ENCODE data around the gene ATXN7. TPM values are rescaled to one million over a fixed set of nuclear protein-coding genes. Genes with fewer than 3 reads are reported as not detected.

Gene ATXN7
- total RNA-seq, 1 donor from 2014 or later = 10.9 TPM

DNA sequence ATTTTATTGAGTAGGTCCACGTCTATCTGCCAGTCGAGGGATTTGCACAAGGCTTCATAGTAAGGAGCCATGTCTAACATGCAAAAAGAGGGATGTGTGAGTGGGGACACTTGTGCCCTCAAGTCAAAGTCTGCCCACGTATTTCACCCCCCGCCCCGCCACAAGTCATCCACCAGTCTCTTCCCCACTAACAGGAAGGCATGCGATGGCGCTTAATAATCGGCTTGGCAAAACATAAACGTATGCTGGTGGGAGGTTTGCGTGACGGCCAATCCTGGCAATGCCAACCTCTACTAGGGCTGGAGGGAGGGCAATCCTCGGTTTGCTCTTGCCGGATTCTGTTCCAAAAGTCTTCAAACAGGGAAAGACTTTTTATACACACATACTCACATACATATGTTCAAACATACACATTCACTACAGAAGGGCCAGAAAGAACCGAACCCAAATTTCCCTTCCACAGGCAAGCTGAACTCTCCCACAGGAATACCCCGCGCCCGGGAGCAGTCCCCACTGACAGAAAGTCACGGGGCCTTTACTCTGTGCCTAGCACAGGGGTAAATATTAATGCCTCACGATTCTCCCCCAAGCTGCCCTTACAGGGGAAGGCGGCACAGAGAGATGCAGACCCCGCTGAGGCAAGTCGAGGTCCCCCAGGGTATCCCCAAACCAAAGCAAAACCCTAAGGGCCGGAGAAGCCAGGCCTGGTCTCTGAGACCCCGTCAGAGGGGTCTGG lies 159.0 kb downstream of the ATXN7 start:
- DNase-seq = no peak

DNA sequence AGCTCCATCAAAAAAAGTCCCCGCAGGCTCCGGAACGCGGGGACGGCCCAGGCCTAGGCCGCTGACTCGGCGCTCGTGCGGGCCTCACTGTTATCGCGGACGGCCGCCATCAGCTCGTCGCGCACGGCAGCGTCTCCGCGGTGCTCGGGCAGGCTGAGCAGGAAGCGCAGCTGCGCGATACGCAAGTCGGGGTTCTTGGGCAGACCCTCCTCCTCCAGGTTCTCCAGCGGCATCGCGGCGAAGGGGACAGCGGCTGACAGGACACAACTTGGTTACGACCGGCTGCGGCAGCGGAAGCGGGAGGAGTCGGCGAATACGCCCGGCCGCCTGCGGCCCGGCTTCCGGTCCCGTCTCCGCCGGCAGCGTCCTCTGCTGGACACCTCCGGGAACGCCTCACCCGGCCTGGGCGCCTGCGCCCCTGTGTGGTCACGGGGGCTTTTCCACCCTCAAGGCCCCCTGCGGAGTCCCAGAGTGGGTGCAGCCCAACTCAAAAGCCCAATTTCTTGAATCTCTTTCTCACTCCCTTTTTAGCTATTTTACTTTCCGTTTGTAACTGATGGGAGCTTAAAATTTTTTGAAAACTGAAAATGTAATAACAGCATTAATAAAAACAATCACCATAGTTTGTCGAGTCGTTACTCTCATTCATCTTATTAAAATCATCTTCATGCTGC lies 159.7 kb downstream of the ATXN7 start, which contains the start of gene PSMD6:
Gene PSMD6, minus strand, starts transcription at position 308 of the 674 bp plus-strand sequence. Its CDS starts 75 bp downstream, at position 233.
- DNase-seq = peak; percentile 79

DNA sequence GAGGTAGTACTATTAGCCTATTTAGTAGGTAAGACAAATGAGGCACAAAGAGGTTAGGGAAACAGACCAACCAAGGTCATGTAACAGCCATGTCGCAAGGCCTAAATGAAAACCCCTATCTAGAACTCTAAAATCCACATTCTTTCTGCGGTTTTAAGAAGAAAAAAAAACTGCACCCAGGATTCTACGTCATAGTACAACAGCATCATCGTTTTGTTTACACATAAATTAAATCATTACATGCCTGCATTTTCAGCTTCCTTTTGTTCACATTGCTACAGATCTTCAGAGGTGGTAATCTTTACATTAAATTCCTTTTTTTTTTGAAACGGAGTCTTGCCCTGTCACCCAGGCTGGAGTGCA lies 160.2 kb downstream of the ATXN7 start:
- DNase-seq = no peak

DNA sequence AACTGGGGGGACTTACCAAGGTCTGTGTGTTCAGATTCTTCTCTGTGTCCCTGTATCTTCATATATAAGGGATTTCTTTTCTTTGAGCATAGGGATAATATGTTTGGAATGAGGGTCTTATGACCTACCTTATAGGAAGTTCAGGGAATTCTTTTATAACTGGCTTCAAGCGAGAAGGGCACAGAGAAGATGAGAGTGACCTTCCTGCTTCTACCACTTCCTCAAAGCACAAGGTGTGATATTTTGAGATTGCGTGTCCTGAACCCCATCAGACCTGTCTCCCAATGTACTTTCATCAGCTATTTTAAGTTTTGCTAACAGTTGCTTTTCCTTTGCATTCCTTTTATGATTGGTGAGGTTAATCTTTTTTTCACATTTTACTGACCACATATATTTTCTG lies 162.7 kb downstream of the ATXN7 start:
- no peak for DNase-seq

DNA sequence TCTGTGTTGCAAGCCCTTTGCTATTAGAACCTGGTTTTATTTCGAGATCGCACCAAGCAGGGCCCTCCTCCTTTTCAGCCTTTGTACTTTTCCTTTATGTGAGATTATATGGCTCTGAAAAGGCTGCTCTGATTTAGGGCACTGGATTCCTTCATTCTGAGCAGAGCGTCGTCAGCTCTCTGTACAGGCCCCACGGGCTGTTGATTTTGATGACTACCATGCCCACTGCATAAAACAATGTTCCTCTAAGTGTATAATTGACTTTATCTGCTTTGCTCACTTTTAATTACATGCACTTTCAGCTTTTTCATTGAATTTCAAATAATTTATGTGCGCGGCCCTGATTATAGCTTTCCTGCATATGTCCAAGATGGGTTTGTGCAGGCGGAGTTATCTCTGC lies 164.0 kb downstream of the ATXN7 start:
- DNase-seq = no peak

DNA sequence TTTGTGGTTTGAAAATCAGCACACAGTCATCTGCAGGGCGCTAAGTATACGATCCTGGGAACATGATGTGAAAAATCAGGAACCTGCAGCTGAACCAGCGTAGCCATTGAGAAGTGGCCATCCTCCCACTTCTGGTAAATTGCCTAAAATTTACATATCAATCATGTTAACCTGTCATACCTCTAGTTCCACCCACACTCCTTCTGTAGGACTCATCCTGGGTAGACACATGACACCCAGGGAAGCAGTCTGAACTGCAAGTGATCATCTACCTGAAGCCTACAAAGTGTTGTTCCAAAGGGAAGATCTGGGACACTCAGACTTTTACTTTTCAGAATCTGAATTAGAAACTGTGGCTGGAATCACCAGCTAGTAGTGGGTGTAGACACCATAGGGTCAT lies 165.1 kb downstream of the ATXN7 start:
- DNase-seq = no peak

DNA sequence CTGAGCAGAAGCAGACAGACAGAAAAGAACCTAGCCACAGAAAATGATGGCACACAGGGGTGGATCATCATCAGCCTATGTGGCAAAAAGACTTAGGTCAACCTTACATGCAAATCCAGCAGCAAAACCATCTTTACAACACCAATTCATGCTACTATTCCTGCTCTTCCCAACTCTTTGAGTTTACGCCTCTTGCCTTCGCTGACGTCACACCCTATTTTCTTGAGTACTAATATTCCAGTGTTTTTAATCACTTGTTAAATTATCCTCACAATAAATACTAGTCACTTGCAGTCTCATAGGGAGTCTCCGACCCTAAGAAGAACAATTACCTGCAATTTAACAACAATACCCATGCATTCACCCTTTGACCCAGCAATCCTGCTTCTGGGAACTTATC lies 165.6 kb downstream of the ATXN7 start:
- DNase-seq = no peak

DNA sequence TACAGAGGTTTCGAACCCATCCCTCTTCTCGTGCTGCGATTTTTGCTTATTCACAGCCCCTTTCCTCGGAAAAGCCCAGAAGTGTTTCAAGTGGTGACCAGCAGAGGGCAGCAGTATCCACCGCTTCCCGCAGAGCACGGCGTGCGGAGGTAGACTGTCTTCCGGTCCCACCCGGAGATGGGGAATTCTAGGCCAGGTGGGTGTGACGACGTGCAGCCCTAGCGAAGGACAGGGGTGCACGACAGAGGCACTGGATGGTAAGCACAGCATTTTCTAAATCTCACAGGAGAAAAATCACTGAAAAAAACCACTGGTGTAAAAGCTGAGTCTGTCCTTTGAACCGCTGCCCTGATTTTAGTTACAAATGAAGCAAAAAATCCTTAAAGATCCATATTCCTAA lies 167.1 kb downstream of the ATXN7 start:
- peak; percentile 49 for DNase-seq

DNA sequence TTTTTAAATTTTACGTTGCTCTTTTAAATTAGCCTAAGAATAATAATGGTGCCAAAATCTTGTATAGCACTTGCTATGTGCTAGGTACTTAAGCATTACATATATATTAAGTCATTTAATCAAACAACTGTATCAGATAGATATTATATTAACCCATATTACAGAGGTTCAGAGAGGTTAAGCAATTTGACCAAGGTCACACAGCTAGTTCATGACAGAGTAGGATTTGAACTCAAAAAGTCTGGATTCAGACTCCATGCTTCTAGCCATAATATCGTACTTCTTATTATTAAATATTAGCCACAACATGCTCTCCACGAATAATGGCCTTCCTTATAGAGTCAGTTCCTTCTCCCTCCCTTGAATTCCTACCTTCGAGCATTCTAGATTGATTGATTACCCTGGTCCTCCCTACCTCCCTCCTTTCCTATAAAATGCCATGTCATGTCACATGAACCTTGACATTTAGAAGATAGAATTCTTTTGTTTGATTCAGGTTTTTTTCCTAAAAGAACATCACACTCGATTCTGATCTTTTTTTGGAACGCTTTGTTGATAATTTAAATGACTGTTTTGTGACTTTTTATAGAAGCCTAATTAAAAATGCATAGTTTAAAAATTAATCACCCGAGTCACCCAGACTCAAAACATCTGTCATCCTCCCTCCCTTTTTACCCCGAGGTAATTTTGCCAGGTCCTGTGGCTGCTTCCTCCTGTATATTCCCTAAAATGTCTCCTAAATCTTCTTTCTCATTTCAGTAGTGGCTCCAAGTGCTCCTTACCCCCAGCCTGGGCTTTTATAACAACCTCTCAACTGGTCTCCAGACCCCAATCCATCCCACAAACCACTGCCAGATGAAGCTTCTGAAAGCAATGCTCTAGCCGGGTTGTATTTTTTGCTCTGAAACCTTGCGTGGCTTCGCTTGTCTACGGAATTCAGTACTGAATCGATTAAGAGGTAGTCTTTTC lies 168.2 kb downstream of the ATXN7 start:
- no peak for DNase-seq

DNA sequence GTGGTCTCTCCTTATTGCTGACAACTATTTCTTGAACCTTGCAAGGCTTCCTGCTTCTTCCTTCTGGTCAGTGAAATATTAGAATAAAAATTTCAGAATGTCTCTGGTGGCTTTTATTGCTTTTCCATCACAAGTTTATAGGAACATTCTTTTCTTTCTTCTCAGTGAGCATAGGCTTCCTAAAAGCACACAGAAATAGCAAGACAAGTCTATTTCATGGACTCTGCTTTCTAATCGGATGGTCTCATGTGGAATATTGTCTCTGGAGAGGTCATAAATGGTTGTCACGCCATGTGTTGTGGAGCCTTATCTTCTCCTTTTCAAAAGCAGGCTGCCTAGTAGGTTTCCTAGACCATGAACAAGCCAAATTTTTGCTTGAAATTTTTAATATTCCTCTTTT lies 169.4 kb downstream of the ATXN7 start:
- no peak for DNase-seq

DNA sequence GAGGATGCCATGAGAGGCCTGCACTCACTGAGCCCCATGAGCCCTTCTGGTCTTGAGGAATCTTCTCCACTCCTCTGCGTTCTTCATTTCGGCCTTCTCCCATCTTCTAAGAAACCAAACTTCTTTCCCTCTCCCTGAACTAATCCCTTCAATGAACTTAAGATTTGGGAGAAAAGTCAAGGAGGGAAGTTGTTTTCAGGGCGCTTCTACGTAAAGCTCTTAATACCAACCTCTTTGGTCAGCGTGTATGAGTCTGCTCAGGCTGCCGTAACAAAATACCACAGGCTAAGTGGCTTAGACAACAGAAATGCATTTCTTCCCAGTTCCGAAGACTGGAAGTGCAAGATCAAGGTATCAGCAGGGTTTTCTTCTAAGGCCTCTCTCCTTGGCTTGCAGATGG lies 173.4 kb downstream of the ATXN7 start:
- no peak for DNase-seq

DNA sequence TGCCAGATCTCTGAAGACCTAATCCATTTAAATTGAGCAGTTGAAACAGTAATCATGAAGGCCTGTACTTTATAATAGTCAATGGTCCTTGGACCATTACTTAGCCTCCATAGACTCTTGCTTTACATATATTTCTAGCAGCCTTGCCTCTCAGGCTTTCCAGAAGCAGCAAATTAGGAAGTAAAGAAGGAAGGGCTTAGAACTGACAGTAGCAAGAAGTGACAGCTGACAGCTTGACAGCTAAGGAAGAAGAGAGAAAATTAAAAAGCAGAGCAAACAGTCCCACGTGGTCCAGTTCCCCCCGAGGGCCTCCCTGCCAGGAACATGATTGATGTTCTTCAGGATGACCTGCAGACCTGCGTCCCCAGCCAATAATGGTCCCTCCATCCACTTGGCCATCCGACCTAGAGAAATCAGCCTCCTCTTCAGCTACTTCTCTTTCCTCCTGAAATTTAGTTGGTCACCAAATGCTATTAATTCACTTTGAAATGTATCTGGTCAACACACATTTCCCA lies 174.6 kb downstream of the ATXN7 start:
- no peak for DNase-seq

DNA sequence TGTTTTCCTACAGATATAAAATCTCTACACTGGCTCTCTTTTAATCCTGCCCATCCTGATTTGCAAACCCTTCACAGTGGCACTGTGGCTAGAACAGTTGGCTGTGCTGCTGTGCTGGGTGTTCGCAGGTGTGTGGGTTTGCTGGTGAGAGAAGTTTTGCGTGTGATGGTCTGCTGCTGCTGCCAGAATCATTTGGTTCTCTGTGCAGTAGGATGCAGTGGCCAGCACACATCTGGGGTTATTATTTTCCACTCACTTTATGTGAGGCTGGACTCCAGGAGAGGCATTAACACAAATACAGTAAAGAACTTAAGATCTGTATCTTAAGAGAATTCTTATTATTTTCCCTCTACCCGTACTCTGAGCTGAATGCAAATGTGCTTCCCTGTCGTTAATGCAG lies 175.7 kb downstream of the ATXN7 start:
- DNase-seq = no peak

DNA sequence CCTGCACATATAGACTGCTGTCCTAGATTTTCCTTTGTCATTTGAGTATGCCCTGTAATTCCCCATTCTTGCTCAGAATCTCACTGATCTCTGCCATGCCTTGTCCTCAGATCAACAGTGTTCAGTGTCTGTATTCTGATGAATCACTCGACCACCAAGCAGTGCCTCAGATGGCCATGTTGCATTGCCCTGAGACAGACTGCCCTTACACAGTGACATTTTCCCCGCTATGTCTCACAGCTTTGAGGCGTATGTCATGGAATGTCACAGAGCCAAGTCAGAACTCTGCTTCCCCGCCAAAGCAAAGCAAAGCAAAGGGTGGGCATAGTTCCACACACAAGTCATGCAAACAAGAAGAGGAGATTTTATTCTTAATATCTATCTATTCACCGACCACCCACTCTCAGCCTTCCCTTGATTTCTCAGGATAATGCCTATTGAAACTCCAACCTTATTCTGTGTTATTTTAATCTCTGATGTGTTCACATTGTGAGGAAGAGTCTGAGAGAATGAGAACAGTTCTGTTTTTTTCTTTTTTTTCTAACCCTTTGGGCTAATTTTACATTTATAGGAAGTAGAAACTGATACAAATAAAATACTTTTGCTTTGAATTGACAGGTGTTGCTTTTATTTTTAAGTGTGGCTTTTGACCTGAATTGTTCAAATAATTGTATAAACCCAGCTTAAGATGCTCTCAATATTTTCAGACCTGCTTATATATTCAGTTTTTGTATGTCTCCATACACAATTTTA lies 176.5 kb downstream of the ATXN7 start:
- DNase-seq = no peak

DNA sequence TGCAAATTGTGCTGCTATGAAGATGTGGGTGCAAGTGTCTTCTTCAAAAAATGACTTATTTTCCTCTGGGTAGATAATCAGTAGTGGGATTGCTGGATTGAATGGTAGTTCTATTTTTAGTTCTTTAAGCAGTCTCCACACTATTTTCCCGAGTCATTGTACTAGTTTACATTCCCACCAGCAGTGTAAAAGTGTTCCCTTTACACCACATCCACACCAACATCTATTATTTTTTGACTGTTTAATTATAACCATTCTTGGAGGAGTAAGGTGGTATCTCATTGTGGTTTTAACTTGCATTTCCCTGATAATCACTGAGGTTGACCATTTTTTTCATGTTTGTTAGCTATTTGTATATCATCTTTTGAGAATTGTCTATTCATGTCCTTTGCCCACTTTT lies 179.3 kb downstream of the ATXN7 start:
- no peak for DNase-seq

DNA sequence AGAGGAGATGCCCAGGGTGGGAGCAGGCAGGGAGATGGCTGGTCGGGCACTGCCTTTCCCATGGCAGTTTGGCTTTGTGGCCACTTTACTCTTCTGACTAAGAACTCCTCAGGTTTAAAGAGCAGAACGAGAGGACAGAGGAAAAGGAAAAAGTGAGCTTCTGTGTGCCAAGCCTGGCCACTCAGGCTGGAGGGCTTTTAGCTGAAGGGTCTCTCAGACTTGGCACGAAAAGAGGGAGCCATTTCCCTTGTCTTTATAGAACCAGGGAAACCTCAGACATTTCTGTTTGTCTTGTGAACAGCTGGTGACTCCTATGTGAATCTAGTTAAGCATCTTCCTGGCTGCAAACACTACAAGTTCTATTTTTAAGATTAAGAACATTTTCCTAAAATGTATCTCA lies 182.9 kb downstream of the ATXN7 start:
- DNase-seq = no peak

DNA sequence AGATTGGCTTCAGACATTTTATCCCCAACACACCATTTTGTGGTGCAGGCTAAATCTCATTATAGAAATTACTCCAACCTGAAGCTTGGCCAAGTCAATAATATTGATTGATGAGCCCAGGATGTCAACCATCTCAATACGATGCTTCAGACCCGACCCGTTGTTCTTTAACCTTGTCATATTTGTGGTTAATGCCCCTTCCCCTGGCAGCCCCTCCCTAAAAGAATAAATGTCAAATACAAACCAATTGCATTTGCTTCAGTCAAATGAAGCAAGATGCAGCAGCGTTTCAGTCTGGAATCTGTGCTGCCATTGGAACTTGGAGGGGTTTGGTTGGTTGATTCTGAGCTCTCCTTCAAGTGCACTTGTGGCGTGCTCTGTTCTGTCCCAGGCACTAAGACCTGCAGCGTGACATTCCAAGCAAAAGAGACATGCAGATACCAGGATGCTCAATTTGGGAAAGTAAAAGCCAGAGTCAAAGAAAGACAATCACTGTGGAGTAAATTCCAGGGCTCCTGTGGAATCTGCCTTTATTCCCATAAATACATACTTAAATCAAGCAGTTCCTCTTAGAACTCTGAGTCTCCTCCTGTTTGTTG lies 183.4 kb downstream of the ATXN7 start:
- no peak for DNase-seq

DNA sequence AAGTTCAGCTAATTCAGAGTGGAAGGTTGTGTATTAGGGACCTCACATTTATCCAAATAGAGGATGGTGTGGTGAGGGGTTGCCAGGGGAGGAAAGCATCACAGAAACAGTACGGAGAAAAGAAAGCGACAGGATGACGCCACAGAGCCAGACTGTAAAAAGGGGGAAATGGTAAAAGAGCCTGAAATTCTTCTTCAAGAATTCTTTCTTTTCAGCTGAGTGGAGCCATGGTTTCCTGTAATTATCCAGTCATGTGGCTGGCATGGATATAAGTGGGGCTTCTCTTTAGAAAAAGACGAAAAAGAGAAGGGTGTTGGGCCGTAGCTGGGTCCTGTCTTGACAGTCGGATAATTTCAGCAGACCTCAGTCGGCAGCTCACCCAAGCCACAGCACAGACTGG lies 184.1 kb downstream of the ATXN7 start:
- no peak for DNase-seq

DNA sequence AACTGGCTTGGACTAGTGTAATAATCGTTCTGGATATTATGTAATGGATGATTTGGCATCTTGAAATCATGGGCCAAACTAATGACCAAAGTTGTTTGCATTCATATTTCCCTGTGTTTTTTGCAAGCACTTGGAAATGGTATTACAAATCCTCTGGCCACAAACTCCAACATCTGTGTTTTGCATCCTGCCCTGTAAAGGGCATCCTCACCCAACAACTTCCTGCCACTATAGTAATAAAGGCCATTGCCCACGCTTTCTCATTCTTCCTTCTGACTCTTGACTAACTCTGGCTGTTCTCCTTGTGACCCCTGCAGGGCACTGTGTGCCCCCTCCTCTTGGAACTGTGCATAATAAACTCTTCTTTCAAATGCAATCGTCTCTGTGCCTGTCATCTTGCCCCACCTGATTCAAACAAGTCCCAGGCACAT lies 185.0 kb downstream of the ATXN7 start:
- DNase-seq = no peak

DNA sequence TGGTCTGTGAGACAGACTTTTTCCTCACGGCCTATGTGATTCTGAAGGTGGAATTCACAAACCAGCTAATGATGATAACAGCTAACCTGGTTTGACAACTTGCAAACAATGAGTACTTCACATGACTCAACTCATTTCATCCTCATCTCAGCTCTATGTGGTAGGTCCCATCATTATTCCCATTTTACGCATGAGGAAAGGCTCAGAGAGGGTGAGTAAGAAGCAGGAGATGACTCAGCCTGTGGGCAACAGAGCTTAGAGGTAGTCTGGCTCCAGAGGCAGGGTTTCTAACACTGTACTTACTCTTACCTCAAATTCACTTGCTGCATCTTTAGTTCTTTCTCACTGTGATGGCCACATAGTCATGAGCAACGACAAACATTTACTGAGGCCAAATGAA lies 185.5 kb downstream of the ATXN7 start:
- no peak for DNase-seq

DNA sequence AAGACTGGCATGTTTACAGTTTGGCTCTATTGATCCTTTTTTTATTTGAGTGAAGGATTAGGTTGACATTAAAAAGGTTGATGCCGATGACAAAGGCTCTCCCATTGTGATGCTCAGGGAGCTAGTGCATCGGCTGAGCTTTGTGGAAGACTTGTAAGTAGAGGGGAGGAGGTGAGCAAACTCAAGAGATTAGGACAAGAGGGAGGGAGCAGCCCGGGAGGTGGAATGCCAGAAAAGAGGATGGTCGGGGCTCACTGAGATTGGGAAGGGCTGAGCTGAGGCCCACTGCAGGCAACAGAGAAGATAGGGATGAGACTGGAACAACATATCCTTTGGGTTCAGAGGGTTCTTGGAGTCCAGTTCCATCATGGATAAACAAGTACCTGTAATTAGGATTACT lies 186.2 kb downstream of the ATXN7 start:
- DNase-seq = no peak
